ENCODE results near the gene EVA1A.

Gene EVA1A

DNA sequence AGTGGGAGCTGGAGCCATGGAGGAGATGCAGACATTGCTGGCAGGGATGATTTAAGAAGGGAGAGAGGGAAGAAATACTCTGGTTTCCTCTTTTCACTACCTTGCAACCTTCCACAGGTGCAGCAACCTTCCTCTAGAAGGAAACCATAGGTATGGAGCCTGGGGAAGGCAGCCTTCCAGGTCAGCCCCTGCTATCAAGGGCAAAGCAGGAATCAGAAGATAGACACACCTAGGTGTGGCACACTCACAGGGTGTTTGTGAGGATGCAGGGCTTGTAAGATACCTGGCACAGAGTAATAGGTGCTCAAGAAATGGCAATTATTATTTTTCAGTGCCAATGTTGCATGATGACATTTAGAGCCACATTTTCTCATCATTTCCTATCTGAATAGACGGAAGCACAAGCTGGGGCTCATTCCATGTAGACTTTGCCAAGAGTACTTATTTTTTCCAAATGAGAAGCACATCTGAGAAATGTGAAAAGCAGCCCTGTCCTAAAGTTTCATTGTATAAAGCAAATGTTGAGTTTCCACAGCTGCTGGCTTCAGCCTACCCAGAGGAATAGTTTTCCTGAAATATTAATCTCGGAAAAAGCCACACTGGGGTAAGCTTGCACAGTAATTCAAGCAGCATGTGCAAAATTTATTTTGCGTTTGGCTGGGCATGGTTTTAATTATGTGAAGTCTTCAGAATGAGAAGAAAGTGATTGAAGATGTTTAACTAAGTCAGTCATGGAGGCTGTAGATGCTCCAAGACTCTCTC, 20.6 kb downstream of the EVA1A start:
- DNase-seq = no peak

DNA sequence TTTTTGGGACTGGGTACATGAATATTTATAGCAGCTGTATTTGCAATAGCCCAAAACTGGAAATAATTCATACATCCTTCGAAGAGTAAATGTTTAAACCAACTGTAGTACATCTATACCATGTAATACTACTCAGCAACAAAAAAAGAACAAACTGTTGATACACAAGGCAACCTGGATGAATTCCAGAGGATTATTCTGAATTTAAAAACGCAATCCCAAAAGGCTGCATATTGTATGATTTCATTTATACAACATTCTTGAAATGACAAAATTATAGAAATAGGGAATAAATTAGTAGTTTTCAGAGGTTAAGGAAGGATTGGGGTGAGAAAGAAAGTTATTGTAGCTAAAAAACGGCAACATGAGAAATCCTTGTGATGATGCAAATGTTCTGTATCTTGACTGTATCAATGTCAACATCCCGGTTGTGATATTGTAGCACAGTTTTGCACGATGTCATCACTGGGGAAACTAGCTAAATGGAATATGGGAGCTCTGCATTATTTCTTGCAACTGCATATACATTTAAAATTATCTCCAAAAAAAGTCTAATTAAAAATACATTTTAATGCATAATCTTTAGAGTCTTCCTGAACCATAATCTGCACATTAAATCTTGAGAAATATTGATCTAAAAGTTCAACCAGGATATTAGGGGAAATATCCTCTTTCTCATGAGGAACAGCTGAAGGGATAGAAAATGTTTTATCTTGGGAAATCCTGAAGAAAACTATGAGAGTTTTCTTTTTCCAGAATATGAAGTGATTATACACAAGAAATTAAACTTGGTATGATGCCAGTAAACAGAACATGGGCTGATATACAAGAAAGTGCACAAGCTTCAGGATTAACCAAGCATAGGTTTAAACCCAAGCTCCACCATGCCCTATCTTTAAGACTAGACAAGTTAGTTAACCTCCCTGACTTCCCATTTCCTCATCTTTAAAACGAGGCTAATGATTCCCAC, 21.9 kb downstream of the EVA1A start:
- DNase-seq = no peak

DNA sequence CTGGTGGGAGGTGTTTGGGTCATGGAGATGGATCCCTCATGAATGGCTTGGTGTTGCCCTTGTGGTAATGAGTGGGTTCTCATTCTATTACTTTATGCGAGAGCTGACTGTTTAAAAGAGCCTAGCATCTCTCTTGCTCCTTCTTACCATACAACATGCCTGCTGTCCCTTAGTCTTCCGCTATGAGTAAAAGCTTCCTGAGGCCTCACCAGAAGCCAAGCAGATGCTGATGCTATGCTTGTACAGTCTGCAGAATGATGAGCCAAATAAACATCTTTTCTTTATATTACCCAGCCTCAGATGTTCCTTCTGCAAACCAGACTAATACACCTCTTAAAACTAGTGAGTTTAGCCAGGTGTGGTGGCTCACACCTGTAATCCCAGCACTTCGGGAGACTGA, 23.1 kb downstream of the EVA1A start:
- no peak for DNase-seq

DNA sequence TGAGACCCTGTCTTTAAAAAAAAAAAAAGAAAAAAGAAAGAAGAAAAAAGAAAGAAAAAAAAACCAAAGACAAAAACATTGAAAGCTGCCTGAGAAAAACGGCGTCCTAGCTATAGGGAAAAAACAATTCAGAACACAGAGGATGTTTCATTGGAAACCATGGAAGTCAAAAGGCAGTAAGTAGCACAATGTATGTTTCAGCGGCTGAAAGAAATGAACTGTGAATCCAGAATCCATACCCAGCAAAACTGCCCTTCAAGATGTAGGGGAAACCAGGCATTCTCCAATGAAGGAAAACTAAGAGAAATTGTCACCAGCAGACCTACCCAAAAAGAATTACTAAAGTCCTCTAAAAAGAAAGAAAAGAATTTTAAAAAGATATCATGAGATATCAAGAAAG, 27.6 kb downstream of the EVA1A start:
- no peak for DNase-seq

DNA sequence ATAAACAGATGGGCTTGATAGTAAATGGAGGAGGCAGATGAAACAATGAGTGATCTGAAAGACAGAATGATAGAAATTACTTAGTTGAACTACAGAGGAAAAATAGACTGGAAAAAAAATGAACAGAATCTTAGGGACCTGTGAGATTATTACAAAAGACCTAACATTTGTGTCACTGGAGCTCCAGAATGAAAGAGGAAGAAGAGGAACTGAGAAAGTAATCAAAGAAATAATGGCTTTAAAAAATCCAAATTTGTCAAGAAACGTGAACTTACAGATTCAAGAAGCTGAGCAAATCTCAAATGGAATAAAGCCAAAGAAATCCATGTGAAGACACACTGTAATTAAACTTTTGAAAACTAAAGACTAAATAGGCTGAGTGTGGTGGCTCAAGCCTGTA, 28.3 kb downstream of the EVA1A start:
- no peak for DNase-seq

DNA sequence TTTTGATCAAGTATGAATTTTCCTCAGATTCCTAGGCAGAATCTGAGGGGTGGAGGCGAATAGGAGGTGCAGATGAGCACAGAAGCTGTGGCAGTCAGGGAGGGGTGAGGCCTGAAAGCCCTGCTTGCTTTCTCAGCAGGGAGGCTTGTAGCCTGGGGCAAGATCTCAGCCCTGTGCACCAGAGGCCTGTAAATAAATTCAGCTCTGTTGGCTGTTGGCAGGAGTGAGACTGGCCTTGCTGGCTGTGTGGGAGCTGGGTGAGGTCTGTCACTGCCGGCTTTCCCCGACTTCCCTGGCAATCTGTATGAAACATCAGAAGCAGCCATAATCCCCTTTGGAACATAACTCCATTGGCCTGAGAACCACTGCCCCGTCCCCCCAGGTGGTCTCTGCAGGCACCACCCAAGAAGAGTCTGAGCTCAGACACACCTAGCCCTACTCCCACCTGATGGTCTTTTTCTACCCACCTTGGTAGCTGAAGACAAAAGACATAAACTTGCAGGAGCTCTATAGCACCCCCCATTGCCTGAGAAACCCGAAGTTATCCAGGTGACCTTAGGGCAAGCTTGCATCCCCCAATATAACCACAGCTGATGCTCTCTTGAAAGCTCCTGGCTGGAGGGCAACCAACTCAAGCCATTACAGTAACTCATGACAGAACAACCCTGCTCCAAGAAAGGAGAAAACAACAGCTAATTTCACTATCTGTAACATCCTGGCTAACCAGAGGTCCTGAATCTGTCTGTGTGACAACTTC, 32.3 kb downstream of the EVA1A start:
- no peak for DNase-seq

DNA sequence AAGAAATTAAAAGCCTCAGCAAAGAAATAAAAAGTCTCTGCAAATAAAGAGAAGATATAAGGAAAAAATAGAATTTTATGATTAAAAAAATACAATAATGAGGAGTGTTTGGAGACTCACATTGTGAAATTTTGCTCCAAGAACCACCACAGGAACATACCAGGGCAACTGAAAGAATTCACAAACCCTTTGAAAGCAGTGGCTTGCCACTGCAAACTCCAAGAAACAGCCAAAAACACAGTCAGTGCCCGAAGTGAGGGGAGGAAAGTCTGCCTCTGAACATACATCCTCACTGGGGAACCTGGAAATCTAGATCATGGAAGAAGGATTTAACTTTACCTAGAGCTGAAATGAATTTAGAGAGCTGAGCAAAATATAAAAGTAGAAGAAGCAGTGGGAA, 33.1 kb downstream of the EVA1A start:
- no peak for DNase-seq

DNA sequence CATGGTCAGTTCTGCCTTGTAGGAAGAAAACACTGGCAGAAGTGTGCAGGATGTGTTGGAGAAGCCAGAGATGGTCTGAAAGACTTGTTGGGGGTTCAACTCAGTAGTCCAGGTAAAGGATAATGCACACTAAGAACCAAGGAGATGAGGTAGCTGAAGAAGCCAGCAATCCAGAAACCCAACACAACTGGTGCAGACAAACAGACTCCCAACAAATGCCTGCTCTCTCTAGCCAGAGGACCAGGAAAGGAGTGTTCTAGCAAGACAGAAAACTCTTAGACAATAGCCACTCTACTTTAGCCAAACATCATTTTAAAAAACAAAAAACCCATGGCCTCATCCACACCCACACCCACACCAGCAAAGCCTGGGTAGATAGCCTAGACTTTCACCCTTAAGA, 33.9 kb downstream of the EVA1A start:
- DNase-seq = no peak

DNA sequence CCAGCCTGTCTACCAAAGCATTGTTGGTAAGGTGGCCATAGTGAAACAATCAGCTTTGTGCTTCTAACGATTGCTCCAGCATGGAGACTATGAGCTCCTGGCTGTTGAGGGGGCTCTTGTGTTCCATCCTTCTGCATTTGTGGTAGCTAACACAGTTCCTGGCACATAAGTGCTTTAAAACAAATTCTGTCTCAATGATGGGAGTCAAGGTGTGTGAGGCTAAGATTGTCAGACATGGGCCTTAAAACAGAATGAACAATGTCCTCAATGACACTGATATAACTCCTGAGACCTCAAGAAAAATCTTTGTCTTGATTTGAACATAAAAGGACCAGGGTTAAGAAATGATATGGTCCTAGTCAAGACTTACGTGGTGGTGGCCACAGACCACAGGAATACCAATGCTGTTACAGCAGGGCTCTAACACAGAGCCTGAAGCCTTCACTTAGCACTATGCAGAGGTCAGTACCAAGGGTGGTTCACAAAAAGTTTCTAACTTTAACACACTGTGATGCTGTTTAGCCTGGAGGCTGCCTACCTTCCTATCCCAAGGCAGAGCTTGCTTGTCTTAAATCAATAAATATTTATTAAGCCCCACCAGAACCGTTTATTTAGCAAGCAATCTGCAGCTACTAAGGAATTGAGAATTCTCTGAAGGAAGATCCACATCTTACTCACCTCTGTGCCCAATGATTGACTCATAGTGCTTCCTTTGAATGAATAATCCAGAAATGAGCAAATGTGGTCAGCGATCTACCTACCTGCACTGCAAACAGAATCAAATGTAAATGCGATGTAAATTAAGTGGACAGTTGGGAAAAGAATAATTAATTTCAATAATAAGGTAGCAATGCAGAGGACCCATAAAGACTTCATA, 35.1 kb downstream of the EVA1A start:
- DNase-seq = no peak

DNA sequence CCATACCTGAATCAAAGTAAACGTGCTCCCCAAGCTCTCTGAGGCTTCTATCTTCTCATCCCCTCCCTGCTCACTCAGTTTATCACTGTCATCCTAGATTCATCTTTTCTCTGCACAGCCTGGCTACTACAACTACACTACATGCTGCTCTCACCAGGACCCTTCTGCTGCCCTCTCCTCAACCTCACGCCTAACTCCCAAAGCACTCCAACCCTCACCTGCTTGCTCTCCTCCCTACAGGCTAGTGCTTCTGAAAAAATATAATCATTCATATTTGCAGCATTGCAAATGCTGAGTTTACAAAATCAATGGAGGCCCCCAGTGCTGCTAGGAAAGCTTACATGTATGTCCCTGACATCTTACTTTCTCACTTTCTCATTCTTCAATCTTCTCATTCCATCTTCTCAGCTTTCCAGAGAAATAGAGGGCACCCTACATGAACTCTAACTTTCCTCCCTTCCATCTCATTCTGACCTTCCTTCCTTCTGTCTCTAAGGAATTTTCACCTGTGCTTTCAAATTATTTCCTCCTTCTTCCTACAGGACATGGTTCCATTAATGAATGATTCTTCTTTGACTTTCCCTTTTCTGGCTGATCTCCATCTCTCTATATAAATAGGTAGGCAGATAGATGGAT, 36.3 kb downstream of the EVA1A start:
- DNase-seq = no peak

DNA sequence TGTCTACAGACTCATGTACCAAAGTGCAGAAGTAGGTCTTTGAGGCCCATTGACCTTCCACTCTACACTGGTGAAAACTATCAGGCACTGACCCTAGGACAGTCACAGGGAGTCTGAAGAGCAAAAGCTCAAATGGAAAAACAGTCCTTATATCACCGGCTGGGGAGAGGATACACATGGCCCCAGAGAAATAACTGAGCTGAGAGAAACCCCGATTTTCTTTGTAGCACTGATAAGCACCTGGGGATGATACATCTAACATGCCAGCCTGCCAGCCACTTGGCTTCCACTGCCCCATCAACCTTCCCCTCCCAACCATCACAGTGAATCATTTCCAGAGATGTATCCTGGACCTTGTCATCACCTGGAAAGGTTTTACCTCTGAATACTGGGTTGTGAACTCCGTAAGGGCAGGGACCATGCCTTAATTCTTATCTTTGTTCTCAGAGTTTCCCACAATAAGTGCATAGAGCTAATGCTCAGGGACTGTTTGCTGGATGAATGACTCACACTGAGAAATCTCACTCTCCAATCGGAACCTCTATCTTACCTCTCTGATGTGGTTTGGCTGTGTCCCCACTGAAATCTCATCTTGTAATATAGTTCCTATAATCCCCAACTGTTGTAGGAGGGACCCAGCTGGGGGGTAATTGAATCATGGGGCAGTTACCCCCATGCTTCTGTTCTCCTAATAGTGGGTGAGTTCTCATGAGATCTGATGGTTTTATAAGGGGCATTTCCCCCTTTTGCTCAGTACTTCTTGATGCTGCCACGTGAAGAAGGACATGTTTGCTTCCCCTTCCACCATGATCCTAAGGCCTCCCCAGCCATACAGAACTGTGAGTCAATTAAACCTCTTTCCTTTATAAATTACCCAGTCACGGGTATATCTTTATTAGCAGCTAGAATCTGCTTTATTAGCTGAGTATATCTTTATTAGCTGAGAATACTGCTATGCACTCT, 37.1 kb downstream of the EVA1A start:
- no peak for DNase-seq

DNA sequence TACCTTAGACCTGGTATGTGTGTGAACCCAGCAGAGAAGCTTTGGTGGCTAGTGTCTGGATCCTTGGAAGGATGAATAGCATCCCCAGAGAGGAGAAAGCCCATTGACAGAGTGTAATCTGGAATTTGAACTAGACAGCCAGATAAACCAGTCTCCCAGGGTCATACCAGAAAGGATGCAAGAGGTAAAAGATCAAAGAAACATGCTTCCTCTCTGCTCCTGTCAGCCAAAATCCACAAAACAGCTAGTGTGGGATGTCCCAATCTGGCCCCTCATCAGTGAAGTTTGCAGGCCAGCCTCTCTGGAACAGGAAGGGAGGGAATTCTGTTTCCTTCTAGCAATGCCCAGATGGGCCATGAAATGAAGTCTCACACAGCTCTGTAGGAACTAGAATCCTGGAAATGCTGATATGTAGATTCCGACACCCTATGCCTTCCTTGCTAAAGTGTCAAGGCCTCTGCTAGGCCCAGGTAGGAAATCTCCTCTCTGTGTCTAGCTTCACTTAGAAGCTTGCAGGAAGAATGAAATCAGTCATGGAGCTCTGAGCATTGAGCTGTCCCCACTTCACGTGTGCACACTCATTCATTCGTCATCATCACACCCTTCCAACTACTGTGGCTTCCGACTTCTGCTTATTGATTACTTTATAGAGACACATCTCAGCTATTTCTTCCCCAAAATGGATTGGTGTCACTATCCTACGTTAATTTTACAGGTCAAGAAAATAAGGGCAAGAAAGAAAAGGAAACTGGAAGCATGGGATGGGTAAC, 38.0 kb downstream of the EVA1A start:
- no peak for DNase-seq

DNA sequence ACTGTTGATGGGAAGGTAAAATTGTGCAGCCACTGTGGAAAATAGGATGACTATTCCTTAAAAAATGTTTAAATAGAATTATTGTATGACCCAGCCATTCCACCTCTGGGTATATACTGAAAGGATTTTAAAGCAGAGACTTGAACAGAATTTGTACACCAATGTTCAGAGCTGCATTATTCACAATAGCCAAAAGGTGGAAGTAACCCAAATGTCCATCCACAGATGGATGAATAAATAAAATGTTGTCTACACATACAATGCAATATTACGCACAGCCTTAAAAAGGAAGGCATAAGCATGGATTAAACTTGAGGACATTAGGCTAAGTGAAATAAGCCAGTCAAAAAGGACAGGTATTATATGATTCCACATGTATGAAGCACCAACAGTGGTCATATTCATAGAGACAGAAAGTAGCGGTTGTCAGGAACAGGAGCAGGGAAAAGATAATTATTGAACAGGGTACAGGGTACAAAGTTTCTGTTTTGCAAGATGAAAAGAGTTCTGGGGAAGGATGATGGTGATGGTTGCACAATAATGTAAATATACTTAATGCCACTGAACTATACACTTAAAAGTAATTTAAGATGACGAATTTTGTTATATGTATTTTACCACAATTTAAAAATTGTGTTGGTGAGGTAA, 39.4 kb downstream of the EVA1A start:
- DNase-seq = no peak

DNA sequence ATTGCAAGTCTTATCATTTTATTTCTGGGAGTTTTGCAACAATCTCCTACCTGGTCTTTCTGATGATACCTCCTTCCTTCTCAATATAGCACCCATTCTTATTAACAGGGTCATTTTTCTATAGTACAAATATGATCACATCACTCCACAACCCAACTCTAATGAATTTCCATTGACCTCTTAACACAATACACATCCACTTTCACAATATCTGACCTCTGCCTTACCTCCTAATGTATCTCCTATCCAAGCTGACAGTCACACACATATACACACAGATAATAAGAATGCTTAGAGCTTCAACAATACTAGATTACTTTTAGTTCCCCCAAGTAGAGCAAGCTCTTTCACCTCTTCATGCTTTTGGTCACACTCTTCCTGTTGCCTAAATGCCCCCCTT, 40.9 kb downstream of the EVA1A start:
- DNase-seq = no peak

DNA sequence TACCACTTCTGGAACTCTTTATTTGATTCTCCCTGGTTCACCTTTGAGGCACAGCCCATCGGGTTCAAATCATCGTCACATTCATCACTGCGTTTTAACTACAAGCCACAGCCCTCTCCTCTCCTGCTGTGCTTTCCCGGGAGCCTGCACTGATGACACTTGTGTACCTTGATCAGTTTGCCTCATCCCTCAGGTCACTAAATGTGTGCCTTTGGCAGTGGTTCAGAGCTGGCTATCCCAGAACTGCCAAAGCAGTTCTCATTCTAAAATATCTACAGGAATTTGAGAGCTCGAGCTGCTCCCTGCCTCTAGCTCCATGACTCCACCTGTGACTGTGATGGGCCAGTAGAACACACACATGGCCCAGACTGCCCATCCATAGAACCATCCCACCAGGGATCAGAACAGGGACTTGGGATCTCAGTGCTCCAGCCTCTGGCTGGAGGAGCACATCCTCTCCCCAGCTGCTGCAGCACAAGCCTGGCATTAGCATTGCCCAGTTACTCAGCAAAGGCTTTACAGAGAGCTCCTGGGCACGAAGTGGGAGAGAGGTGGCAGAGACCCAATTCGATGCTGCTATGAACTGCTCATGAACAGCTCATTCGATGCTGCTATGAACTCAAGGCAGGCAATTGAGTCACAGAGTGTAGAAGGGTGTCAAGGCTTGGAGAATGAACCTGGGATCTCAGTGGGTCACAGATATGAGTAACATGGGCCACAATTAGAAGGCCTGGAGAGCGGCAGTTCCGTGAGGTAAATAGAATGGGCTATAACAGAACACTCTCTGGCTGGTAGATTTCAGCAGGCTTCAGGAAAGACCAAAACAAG, 41.9 kb downstream of the EVA1A start:
- no peak for DNase-seq

DNA sequence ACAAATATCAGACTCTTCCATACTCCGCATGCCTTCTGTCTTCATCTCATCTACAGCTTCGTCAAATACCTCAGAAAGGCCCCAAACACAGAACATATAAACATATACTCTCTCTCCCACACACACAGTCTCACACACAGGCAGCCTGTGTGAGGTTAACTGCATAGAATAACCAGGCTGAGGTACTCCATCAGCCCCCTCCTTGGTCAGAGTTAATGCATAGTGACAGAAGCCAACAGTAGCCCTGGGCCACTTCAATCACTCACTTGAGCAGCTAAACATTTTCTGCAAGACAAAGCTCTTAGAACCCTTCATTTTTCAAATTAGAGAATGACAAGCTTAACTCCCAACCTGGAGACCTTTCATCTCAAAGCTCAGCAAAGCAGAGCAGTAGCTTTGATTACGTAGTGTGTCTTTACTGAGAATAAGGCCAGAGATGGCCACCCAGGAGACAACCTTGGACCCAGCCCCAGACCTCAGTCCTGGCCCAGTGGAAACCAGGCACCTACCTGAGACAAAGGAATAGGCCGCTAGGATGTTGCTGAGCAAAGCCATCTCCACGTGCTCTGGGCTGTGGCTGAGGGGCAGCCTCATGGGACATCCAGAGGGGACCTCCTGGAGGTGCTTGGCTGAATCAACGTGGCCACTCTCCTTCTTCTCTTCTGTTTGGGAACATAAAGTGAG, 43.0 kb downstream of the EVA1A start:
- no peak for DNase-seq

Measured in suppressor macrophage treated with lipopolysaccharide for 4 hours (primary cell).